Posterior vena cava (tissue), 2 donors: Measurements from ENCODE around the gene EFNB3. TPM values are rescaled to one million over a fixed set of nuclear protein-coding genes. Genes with fewer than 3 reads are reported as not detected.
A peak's percentile ranks its signal among the peaks of the same experiment; 100 is the strongest.

Source experiments
- DNase-seq: peaks from one replicate; pipeline ENCODE4 v3.0.0-alpha.2; 2020; ENCODE audit warnings: low spot score
- intact Hi-C, 2 donors: fragments of 100-400 bp; cut with DNase I; formaldehyde crosslinking; loops; one replicate each; pipeline versions ENCODE4 v1.14.1 to v1.14.2; 2022 to 2023
- total RNA-seq, 2 donors: library from RNA; stranded (reverse); fragmentation: NEBNext Ultra II Directional; extraction: Animal tissue kit (Norgen Biotek cat#: 25700); gene quantifications; one replicate each; pipeline ENCODE4 v1.2.1, GENCODE V29; 2021
- donor health status: DM: yes; HTN: yes; CAD: no.
- donor health status: DM: yes; HTN: yes; CAD: no.

Gene EFNB3
- total RNA-seq, 2 donors from 2014 or later = 0.19 to 0.42 TPM

- DNase-seq = no peak
- intact Hi-C loops = loop anchor here in 1 of 2 donors (10.0 kb wide), 2 partner anchors 77 to 107 kb away; partner anchors contain the start of genes CYB5D1, NAA38 and TMEM88
Observed at GRCh38 chr17:7747635-7748071, 42.7 kb downstream of the EFNB3 start.

GRCh38 chr17:7748076-7748775 lies 43.2 kb downstream of the EFNB3 start:
- DNase-seq = no peak
- intact Hi-C loops = loop anchor here in 1 of 2 donors (10.0 kb wide), 2 partner anchors 77 to 107 kb away; partner anchors contain the start of genes CYB5D1, NAA38 and TMEM88

GRCh38 chr17:7750321-7750821 lies 45.4 kb downstream of the EFNB3 start:
- intact Hi-C loops = no loop called here

GRCh38 chr17:7754656-7755055 lies 49.7 kb downstream of the EFNB3 start:
- peak; percentile 37 for DNase-seq
- intact Hi-C loops = no loop called here

More at GRCh38 chr17:7750321-7750821, 45.4 kb downstream of the EFNB3 start:
- no peak for DNase-seq

GRCh38 chr17:7755095-7755890 lies 50.3 kb downstream of the EFNB3 start:
- intact Hi-C loops = no loop called here

GRCh38 chr17:7756968-7757367 lies 52.0 kb downstream of the EFNB3 start:
- intact Hi-C loops = no loop called here

More at GRCh38 chr17:7755095-7755890, 50.3 kb downstream of the EFNB3 start:
- DNase-seq = peak; percentile 51

More at GRCh38 chr17:7756968-7757367, 52.0 kb downstream of the EFNB3 start:
- peak; percentile 69 for DNase-seq

Other genes starting within 250 kb of the EFNB3 start
- gene ZBTB4, start 225.6 kb upstream of the EFNB3 start, total RNA-seq = 10 to 100 TPM; 67.3 to 67.9 TPM
- not detected for gene SLC35G6, start 223.8 kb upstream of the EFNB3 start, total RNA-seq
- gene POLR2A, start 220.8 kb upstream of the EFNB3 start, total RNA-seq = 10 to 100 TPM; 65.5 to 70.0 TPM
- gene TNFSF12, start 156.1 kb upstream of the EFNB3 start, total RNA-seq = 10 to 100 TPM; 52.0 to 65.1 TPM
- 10 to 100 TPM; 15.5 to 33.3 TPM for gene TNFSF13, start 146.5 kb upstream of the EFNB3 start, total RNA-seq
- gene SENP3, start 143.3 kb upstream of the EFNB3 start, total RNA-seq = 10 to 100 TPM; 36.2 to 48.2 TPM
- 100 to 1,000 TPM; 111 to 158 TPM for gene CD68, start 125.6 kb upstream of the EFNB3 start, total RNA-seq
- gene MPDU1, start 121.3 kb upstream of the EFNB3 start, total RNA-seq = 10 to 100 TPM; 24.7 to 31.2 TPM
- gene SOX15, start 115.1 kb upstream of the EFNB3 start, total RNA-seq = 1 to 10 TPM; 2.1 to 2.5 TPM
- gene FXR2, start 90.3 kb upstream of the EFNB3 start, total RNA-seq = 10 to 100 TPM; 25.4 to 31.6 TPM
- 10 to 100 TPM; 40.7 to 63.3 TPM for gene SAT2, start 77.4 kb upstream of the EFNB3 start, total RNA-seq
- gene SHBG, start 75.1 kb upstream of the EFNB3 start, total RNA-seq = under 1 TPM in 1 of 2 donors, not detected in 1; 0.43 TPM
- 1 to 10 TPM; 2.2 to 2.6 TPM for gene ATP1B2, start 54.3 kb upstream of the EFNB3 start, total RNA-seq
- gene TP53, start 17.7 kb upstream of the EFNB3 start, total RNA-seq = 10 to 100 TPM; 30.6 to 37.3 TPM
- 1 to 10 TPM; 4.8 to 5.0 TPM for gene WRAP53, start 16.7 kb upstream of the EFNB3 start, total RNA-seq
- gene DNAH2, start 12.5 kb downstream of the EFNB3 start, total RNA-seq = 1 to 10 TPM in 1 of 2 donors, under 1 TPM in 1; 0.19 to 1.3 TPM
- gene KDM6B, start 129.0 kb downstream of the EFNB3 start, total RNA-seq = 10 to 100 TPM; 21.0 to 29.0 TPM
- gene TMEM88, start 149.9 kb downstream of the EFNB3 start, total RNA-seq = 10 to 100 TPM; 17.5 to 26.1 TPM
- gene NAA38, start 152.4 kb downstream of the EFNB3 start, total RNA-seq = 10 to 100 TPM; 65.2 to 79.7 TPM
- 1 to 10 TPM; 8.9 TPM for gene CYB5D1, start 152.8 kb downstream of the EFNB3 start, total RNA-seq
- gene CHD3, start 183.6 kb downstream of the EFNB3 start, total RNA-seq = 100 to 1,000 TPM in 1 of 2 donors, 10 to 100 TPM in 1; 67.4 to 105 TPM
- gene RNF227, start 211.1 kb downstream of the EFNB3 start, total RNA-seq = 1 to 10 TPM; 1.1 to 1.5 TPM
- 1 to 10 TPM; 1.2 to 2.2 TPM for gene KCNAB3, start 224.7 kb downstream of the EFNB3 start, total RNA-seq
- gene TRAPPC1, start 226.7 kb downstream of the EFNB3 start, total RNA-seq = 10 to 100 TPM; 53.7 to 72.7 TPM
- gene CNTROB, start 227.0 kb downstream of the EFNB3 start, total RNA-seq = 10 to 100 TPM; 14.7 to 15.2 TPM